Smooth muscle cell (in vitro differentiated cells): ENCODE measurements around the gene IL1R2. TPM values are rescaled to one million over a fixed set of nuclear protein-coding genes. Genes with fewer than 3 reads are reported as not detected.

Source experiments
- DNase-seq: peaks from one replicate; lab custom pipeline; 2025; ENCODE audit not compliant: unreplicated experiment; lab: John Stamatoyannopoulos, UW
- H2AFZ ChIP-seq: fragments of 200-600 bp; sonication (generic); 2 replicates; pipeline ENCODE4 v1.6.0; 2016; ENCODE audit warnings: antibody characterized with exemption, low read depth, mild to moderate bottlenecking
- H3F3A ChIP-seq: fragments of 200-600 bp; sonication (generic); 2 replicates; pipeline ENCODE4 v1.6.0; 2017; ENCODE audit warnings: antibody characterized with exemption, low read depth
- H3K27ac ChIP-seq: fragments of 200-600 bp; sonication (generic); 2 replicates; pipeline ENCODE4 v1.5.1; 2016; ENCODE audit warnings: low read depth, mild to moderate bottlenecking
- H3K27me3 ChIP-seq: fragments of 200-600 bp; sonication (generic); 2 replicates; pipeline ENCODE4 v1.6.1; 2016; ENCODE audit warnings: low read depth, mild to moderate bottlenecking
- H3K36me3 ChIP-seq: fragments of 200-600 bp; sonication (generic); 2 replicates; pipeline ENCODE4 v1.5.1; 2016; ENCODE audit warnings: low read depth
- H3K4me1 ChIP-seq: fragments of 200-600 bp; sonication (generic); 2 replicates; pipeline ENCODE4 v1.5.1; 2016; ENCODE audit warnings: low read depth
- H3K4me2 ChIP-seq: fragments of 200-600 bp; sonication (generic); 2 replicates; pipeline ENCODE4 v1.6.0; 2016; ENCODE audit warnings: mild to moderate bottlenecking
- H3K4me3 ChIP-seq: fragments of 200-600 bp; sonication (generic); 2 replicates; pipeline ENCODE4 v1.5.1; 2016; ENCODE audit warnings: mild to moderate bottlenecking
- H3K79me2 ChIP-seq: fragments of 200-600 bp; sonication (generic); 2 replicates; pipeline ENCODE4 v1.6.0; 2016; ENCODE audit warnings: low read depth, mild to moderate bottlenecking
- H3K9ac ChIP-seq: fragments of 200-600 bp; sonication (generic); 2 replicates; pipeline ENCODE4 v1.6.0; 2016; ENCODE audit warnings: low read depth
- H3K9me3 ChIP-seq: fragments of 200-600 bp; sonication (generic); replicated peaks from 2 replicates; pipeline ENCODE4 v1.5.1; 2016; ENCODE audit warnings: low read depth
- H4K20me1 ChIP-seq: fragments of 200-600 bp; sonication (generic); 2 replicates; pipeline ENCODE4 v1.6.0; 2016; ENCODE audit warnings: low read depth
- WGBS: methylation state at CpG from one replicate; pipeline ENCODE4 v1.1.7; 2016; ENCODE audit warnings: low lambda C conversion rate; 5-methylcytosine and 5-hydroxymethylcytosine counted together
- polyA plus RNA-seq: library from polyadenylated mRNA; unstranded; fragments of >200 nt; fragmentation: Nextera tagmentation; extraction: Ambion mirVana; gene quantifications from 2 replicates; pipeline ENCODE4 v1.2.1, GENCODE V29; 2016
- total RNA-seq: library from RNA; depleted of rRNA; stranded (reverse); fragments of >200 nt; gene quantifications from 2 replicates; pipeline ENCODE4 v1.2.3, GENCODE V29; 2014
- TF ChIP-seq, protein P1 (sequence below): fragments of 200-600 bp; sonication (generic); IDR thresholded peaks from 2 replicates; pipeline ENCODE4 v1.5.1; 2017; ENCODE audit warnings: borderline replicate concordance, mild to moderate bottlenecking, antibody characterized with exemption; ENCODE audit not compliant: insufficient read depth, poor library complexity, severe bottlenecking

Gene IL1R2
- total and polyA plus RNA-seq, 2 experiments from 2014 or later, result 0.42 to 4.2 TPM

DNA sequence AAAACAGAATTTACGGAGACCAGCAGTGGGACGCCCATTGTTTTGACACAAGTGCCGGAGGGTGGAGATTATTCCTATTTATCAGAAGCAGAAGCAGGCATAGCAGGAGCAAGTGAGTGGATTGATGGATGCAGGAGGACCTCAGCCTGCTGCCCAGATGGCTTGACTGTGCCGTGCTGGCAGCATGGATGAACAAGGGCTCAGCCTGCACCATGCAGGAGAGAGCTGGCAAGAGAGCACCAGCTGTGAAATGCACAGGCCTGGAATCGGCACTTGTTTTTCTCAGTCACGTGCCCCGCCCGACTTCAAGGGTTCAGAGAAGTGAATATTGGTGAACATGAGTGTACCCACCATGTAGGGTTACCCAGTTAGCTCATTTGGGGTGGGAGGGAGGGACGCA lies 4.0 kb downstream of the IL1R2 start:
- TF ChIP-seq, protein P1, sequence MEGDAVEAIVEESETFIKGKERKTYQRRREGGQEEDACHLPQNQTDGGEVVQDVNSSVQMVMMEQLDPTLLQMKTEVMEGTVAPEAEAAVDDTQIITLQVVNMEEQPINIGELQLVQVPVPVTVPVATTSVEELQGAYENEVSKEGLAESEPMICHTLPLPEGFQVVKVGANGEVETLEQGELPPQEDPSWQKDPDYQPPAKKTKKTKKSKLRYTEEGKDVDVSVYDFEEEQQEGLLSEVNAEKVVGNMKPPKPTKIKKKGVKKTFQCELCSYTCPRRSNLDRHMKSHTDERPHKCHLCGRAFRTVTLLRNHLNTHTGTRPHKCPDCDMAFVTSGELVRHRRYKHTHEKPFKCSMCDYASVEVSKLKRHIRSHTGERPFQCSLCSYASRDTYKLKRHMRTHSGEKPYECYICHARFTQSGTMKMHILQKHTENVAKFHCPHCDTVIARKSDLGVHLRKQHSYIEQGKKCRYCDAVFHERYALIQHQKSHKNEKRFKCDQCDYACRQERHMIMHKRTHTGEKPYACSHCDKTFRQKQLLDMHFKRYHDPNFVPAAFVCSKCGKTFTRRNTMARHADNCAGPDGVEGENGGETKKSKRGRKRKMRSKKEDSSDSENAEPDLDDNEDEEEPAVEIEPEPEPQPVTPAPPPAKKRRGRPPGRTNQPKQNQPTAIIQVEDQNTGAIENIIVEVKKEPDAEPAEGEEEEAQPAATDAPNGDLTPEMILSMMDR, result no peak
- Histone ChIP-seq H3K36me3 (no peaks in the 10 kb centered on the region), H3K9ac (no peak overlapping the region), H2AFZ (no peak overlapping the region), H3K27me3 (peaks cover 13% of the 10 kb centered on the region), H3K4me1 (no peaks in the 10 kb centered on the region), H3K79me2 (no peaks in the 10 kb centered on the region), H3K9me3 (no peaks in the 10 kb centered on the region), H4K20me1 (no peaks in the 10 kb centered on the region), H3K4me2 (no peak overlapping the region), H3K27ac (no peak overlapping the region), H3K4me3 (no peak overlapping the region), H3F3A (no peaks in the 10 kb centered on the region)
- no peak for DNase-seq
- WGBS, result 90% methylated on average over 9 of the region's 9 CpGs

DNA sequence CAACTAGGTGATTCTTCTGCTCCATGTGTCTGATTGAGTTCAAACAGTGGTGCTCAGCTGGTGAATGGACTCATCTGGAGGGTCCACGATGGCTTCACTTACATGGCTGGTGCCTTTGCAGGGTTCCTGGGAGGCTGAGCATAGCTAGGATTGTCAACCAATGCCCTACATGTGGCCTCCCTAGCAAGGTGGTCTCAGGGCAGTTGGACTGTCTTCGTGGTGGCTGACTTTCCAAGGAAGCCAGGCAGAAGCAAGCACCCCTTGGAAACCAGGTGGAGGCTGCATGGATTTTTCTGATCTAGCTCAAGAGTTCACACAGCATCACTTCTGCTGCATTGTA lies 6.8 kb downstream of the IL1R2 start:
- DNase-seq, result no peak
- Histone ChIP-seq H3K4me2 (no peak overlapping the region), H3K4me3 (no peak overlapping the region), H2AFZ (no peak overlapping the region), H4K20me1 (no peaks in the 10 kb centered on the region), H3K9me3 (no peaks in the 10 kb centered on the region), H3K36me3 (no peaks in the 10 kb centered on the region), H3K4me1 (no peaks in the 10 kb centered on the region), H3K79me2 (no peaks in the 10 kb centered on the region), H3K9ac (no peak overlapping the region), H3K27me3 (peaks cover 13% of the 10 kb centered on the region), H3K27ac (no peak overlapping the region), H3F3A (no peaks in the 10 kb centered on the region)
- TF ChIP-seq, protein P1, result no peak
- 89% methylated on average over 2 of the region's 2 CpGs for WGBS

DNA sequence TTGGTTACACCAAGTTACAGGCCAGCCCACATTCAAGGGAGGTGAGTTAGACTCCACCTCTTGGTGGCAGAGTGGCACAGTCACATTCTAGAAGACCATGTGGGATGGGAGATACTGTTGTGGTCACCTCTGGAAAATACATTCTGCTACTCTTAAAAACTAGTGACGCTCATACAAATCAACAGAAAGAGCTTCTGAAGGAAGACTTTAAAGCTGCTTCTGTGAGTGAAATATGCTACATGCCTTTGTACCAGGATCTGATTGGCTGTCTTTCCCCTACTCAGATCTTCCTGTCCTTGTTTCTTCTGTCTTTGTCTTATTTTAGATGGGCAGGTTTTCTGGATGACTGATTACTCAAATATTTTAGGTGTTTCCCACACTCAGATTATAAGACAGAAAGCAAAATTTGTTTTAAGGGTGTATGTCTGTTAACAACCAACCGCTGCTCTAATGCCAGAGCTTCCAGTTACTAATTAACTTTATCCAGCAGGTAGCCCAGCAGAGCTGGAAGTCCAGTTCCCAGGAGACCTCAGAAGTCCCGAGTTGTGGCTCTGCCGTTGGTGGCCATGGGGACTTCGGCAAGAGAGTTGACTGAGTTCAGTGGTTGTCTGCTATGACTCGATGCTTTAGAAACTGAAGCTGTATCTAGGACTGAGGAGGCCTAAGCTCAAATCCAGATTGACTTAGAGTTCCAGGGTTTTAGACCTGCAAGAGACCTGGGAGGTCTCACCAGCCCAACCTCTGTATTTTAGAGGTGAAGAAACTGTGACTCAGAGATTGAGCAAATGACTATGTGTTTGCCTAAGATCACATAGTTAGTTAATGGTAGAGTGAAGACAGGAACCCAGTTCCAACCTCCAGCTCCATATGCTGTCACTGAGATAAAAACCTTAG lies 7.4 kb downstream of the IL1R2 start:
- H2AFZ ChIP-seq, result no peak overlapping the region
- no peak for DNase-seq
- no peak overlapping the region for H3K9ac ChIP-seq
- no peaks in the 10 kb centered on the region for H3F3A ChIP-seq
- H3K4me3 ChIP-seq, result no peak overlapping the region
- H3K4me2 ChIP-seq, result no peak overlapping the region
- 89% methylated on average over 6 of the region's 6 CpGs for WGBS
- H3K79me2 ChIP-seq, result no peaks in the 10 kb centered on the region
- no peaks in the 10 kb centered on the region for H4K20me1 ChIP-seq
- no peaks in the 10 kb centered on the region for H3K9me3 ChIP-seq
- H3K27me3 ChIP-seq, result peaks cover 13% of the 10 kb centered on the region
- no peaks in the 10 kb centered on the region for H3K36me3 ChIP-seq
- H3K4me1 ChIP-seq, result no peaks in the 10 kb centered on the region
- H3K27ac ChIP-seq, result no peak overlapping the region
- TF ChIP-seq, protein P1, result no peak

DNA sequence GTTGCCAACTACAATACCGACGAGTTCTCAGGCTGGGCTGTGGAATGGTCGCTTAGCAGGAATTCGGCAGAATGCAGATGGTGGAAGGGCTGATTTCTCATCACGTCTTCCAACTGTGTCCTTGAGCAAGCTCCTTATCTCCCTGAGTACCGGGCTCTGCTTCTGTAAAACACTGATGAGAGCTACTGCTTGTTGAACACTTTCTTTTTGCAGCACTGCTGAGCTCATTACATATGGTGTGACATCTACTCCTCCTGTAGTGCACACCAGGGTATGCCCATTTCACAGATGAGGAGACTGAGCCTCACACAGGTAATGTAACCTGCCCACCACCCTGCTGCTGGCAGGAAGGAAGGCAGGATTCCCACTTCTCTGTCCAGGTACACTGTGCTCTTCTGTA lies 8.3 kb downstream of the IL1R2 start:
- peaks cover 13% of the 10 kb centered on the region for H3K27me3 ChIP-seq
- no peak for DNase-seq
- H3K4me2 ChIP-seq, result no peak overlapping the region
- WGBS, result 81% methylated on average over 6 of the region's 6 CpGs
- H3K9me3 ChIP-seq, result no peaks in the 10 kb centered on the region
- no peaks in the 10 kb centered on the region for H4K20me1 ChIP-seq
- H3K9ac ChIP-seq, result no peak overlapping the region
- H3K36me3 ChIP-seq, result no peaks in the 10 kb centered on the region
- H3K27ac ChIP-seq, result no peak overlapping the region
- no peaks in the 10 kb centered on the region for H3K79me2 ChIP-seq
- no peaks in the 10 kb centered on the region for H3F3A ChIP-seq
- no peak overlapping the region for H2AFZ ChIP-seq
- no peak overlapping the region for H3K4me3 ChIP-seq
- H3K4me1 ChIP-seq, result no peaks in the 10 kb centered on the region
- TF ChIP-seq, protein P1, result no peak
